Muscle layer of colon (tissue), 2 donors: ENCODE data around the gene LYSMD4.
"Not testable (repeated sequence)": the region's sequence is repeated elsewhere in the genome, so short reads cannot be mapped to it uniquely, and the experiment has no call there.

Source experiments
- H3K27ac ChIP-seq: one replicate; pipeline ENCODE4 v1.7.0; 2013; ENCODE audit warnings: low read depth, mild to moderate bottlenecking, low read length, moderate library complexity
- H3K27me3 ChIP-seq, 2 donors: one replicate each; pipeline ENCODE4 v1.7.0; 2013; ENCODE audit warnings: low read length in 2 of 2, mild to moderate bottlenecking in 2 of 2; ENCODE audit not compliant: insufficient read depth in 2 of 2, control insufficient read depth in 1 of 2
- H3K36me3 ChIP-seq: one replicate; pipeline ENCODE4 v1.7.0; 2013; ENCODE audit warnings: mild to moderate bottlenecking, low read length; ENCODE audit not compliant: insufficient read depth
- H3K4me1 ChIP-seq: one replicate; pipeline ENCODE4 v1.7.0; 2013; ENCODE audit warnings: mild to moderate bottlenecking, low read length; ENCODE audit not compliant: insufficient read depth
- H3K4me3 ChIP-seq, 2 donors: one replicate each; pipeline ENCODE4 v1.7.0; 2013; ENCODE audit warnings: low read length in 2 of 2, low read depth in 1 of 2, mild to moderate bottlenecking in 1 of 2, moderate library complexity in 1 of 2
- H3K9ac ChIP-seq: one replicate; pipeline ENCODE4 v1.7.0; 2013; ENCODE audit warnings: low read length
- H3K9me3 ChIP-seq: one replicate; pipeline ENCODE4 v1.7.0; 2013; ENCODE audit warnings: mild to moderate bottlenecking, low read length
- donor health status: abdominal sarcoma.
- donor health status: Adenocarcinoma of cecum.

Gene LYSMD4

DNA sequence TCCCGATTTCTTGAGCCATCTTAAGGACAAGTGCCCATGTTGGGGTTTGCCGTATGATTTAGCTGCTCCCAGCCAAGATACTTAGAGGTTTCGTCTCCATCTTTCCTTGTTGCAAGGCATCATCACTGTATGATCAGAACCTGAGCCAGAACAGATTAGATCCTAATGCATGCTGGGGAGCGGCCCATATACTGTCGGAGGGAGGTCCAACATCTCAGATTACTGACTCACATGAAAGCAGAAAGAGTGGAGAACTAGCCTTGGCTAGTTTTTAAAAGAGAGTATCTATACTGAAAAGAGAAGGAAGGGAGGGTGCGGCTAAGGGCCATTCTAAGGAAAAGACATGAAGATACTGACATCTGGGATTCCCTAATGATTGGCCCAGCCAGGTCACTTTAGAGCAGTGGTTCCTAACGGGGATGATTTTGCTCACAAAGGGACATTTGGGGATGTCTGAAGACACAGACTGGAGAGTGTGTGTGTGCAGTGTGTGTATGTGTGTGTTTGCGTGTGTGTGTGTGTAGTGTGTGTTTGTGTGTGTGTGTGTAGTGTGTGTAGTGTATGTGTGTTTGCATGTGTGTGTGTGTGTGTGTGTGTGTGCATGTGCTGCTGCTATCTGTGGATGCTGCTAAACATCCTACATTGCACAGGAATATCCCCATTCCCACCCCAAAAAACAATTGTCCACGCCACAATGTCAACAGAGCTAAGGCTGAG is 12.3 kb upstream of the LYSMD4 start:
- Histone ChIP-seq H3K9ac (no peak overlapping the region), H3K27ac (no peak overlapping the region), H3K4me1 (no peaks in the 10 kb centered on the region), H3K27me3 (no peaks in the 10 kb centered on the region), H3K9me3 (no peaks in the 10 kb centered on the region), H3K4me3 (no peak overlapping the region), H3K36me3 (no peaks in the 10 kb centered on the region)

DNA sequence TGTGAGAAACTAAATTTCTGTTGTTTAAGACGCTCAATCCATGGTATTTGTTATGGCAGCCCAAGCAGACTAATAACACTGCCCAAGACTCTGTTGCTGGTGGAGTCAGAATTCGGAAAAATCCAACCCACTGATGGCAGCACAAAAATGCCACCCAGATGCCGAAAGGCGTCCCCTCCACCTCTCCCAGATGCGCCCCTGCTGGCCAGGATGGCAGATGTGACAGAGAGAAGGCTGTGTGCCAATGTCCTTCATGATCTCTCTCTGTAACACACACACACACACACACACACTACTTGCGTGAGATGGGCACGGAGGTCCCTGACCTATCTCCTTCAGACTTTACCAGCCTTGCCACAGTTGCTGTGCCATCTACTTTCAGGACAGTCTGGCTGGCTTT is 10.9 kb upstream of the LYSMD4 start:
- no peaks in the 10 kb centered on the region for H3K36me3 ChIP-seq
- no peak overlapping the region for H3K27ac ChIP-seq
- no peak overlapping the region for H3K9ac ChIP-seq
- no peaks in the 10 kb centered on the region for H3K9me3 ChIP-seq
- H3K4me3 ChIP-seq = no peak overlapping the region
- H3K4me1 ChIP-seq = no peaks in the 10 kb centered on the region
- no peaks in the 10 kb centered on the region for H3K27me3 ChIP-seq

DNA sequence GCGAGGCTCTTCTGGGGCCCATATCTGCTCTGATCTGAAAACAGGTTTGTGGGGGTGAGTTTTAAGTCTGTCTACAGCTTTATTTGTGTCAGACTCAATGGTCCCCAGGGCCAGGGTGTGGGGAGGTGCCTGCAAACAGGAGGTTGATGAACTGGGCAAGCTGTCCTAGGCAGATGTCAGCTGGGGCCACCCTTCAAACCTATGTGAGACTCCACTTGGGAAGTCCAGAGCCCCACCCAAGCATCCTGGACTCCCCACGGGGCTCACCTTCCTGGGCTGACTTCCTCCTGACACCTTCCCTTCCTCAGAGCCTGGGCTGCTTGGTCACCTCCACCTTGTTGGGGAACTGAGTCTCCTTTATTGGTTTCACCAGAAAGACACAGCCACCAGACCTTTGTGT is 8.6 kb upstream of the LYSMD4 start:
- Histone ChIP-seq H3K4me3 (no peak overlapping the region), H3K9me3 (no peaks in the 10 kb centered on the region), H3K4me1 (no peaks in the 10 kb centered on the region), H3K36me3 (no peaks in the 10 kb centered on the region), H3K27me3 (no peaks in the 10 kb centered on the region), H3K27ac (no peak overlapping the region), H3K9ac (no peak overlapping the region)

DNA sequence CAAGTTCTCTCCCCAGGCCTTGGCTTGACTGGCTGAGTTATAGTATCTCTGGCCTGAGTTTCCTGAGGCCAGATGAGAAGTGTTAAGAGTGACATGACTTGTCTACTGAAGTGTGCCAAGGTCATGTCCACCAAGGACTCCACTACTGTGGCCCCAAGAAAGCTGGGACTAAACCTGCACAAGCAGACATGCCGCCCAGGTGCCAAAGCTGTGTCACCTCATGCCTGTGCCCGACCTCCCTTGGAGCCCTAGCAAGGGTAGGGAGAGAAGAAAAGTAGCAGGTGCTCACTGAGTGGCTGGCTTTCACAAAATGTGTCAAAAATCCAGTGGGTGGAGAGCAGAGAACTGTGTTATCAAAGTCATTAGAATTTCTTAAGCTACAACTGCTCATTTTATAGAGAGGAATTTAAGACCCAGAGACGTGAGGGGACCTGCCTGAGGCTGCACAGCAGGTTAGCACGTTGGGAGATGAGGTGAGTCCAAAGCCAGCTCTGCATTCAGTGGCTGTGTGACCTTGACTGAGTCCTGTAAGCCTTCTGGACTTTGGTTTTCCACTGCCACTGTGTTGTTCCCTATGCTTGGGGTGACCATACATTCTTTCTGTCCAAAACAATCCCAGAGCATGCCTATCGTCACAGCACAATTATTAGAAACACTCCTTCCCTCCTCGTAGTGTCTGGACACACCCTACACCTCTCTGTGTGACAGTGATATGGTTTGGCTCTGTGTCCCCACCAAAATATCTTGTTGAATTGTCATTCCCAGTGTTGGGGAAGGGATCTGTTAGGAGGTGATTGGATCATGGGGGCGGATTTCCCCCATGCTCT is 5.0 kb upstream of the LYSMD4 start:
- Histone ChIP-seq H3K9ac (no peak overlapping the region), H3K27ac (no peak overlapping the region), H3K4me1 (no peaks in the 10 kb centered on the region), H3K36me3 (no peaks in the 10 kb centered on the region), H3K4me3 (no peak overlapping the region), H3K27me3 (no peaks in the 10 kb centered on the region), H3K9me3 (no peaks in the 10 kb centered on the region)

DNA sequence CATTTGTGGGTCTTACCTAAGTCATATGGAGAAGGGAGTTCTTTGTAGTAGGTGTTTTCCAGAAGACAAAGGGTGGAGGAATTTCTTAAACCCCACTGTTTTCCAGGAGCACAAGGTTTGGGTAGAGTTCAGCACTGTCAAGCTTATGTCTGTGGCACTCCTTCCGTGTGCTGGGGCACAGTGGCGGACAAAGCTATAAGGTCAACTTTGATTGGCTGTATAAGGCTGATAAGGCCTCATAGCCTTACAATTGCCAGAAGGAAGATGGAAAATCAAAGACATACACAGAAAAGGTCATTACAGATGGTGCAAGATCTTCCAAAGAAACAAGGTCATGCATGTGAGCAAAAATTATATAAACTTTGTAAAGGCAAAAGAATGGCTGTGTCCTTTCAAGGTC is 3.5 kb upstream of the LYSMD4 start:
- H3K36me3 ChIP-seq = no peaks in the 10 kb centered on the region

DNA sequence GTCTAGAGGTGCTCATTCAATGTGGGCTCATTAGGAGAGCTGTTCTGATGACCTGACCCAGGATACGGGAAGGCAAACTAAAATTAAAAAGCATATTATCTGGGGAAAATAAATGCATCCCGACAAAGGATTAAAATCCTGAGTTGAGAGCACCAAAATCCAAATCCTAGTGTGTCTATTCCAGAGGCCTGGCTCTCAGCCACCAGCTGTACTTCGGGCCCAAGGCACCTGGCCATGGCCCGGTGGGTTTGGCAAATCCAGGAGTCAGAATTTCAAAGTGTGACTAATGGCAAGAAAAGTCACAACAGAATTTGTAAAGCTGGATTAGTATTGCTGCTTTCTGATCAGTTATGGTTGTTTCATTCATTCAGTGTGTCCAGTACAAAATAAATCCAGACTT is 2.6 kb upstream of the LYSMD4 start:
- Histone ChIP-seq H3K9me3 (no peaks in the 10 kb centered on the region), H3K27ac (no peak overlapping the region), H3K9ac (no peak overlapping the region), H3K36me3 (no peaks in the 10 kb centered on the region), H3K4me1 (no peaks in the 10 kb centered on the region), H3K4me3 (no peak overlapping the region), H3K27me3 (no peaks in the 10 kb centered on the region)

More for the DNA sequence above, 3.5 kb upstream of the LYSMD4 start:
- Histone ChIP-seq H3K27ac (no peak overlapping the region), H3K4me3 (no peak overlapping the region), H3K9me3 (no peaks in the 10 kb centered on the region), H3K9ac (no peak overlapping the region), H3K27me3 (no peaks in the 10 kb centered on the region), H3K4me1 (no peaks in the 10 kb centered on the region)

DNA sequence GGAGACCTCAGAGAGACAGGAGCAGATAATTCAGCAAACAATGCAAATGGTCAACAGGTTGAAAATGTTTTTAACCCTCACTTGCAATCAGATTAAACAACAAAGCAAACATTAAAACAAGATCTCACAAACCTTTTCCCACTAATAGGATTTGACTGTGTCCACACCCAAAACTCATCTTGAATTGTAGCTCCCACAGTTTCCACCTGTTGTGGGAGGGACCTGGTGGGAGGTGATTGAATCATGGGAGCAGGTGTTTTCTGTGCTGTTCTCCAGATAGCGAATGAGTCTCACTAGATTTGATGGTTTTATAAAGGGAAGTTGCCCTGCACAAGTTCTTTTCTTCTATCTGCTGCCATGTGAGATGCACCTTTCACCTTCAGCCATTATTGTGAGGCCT is 1.3 kb upstream of the LYSMD4 start:
- Histone ChIP-seq H3K27ac (no peak overlapping the region), H3K4me3 (no peak overlapping the region), H3K27me3 (no peaks in the 10 kb centered on the region), H3K9me3 (no peaks in the 10 kb centered on the region), H3K9ac (no peak overlapping the region), H3K4me1 (peaks cover 6% of the 10 kb centered on the region), H3K36me3 (no peaks in the 10 kb centered on the region)

DNA sequence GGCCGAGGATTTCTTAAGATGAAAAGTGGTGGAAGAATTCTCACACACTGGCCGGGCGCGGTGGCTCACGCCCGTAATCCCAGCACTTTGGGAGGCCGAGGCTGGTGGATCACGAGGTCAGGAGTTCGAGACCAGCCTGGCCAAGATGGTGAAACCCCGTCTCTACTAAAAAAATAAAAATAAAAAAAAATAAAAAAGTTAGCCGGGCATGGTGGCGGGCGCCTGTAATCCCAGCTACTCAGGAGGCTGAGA is 729 bp upstream of the LYSMD4 start:
- not testable (repeated sequence) for H3K36me3 ChIP-seq, H3K9me3 ChIP-seq, H3K9ac ChIP-seq, H3K27me3 ChIP-seq
- Histone ChIP-seq H3K4me1 (peaks cover 12% of the 10 kb centered on the region), H3K4me3 (peak overlapping the region; percentile 69 to 86), H3K27ac (peak overlapping the region; percentile 85)

DNA sequence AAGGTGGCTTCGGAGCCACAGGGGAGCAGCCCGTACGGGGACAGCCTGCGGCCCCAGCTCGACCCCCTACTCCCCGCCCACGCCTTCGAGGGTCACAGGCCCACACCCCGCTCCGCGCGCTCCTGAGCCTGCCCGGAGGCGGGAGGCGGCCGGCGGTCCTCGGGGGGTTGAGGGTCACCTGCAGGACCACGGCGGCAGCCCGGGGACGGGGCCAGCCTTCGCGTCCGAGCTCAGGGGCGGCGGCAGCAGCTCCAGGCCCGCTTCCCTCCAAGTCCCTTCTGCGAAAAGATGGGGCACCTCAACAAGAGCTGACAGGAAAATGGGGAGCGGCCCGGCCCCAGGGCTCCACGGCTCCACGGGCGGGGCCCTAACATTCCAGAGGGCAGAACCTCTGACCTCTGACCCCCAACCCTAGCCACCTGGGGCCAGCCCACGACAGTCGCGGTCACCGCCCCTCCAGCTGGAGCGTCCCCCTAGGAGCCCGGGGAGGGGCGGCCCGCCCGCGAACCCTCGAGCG is 428 bp downstream of the LYSMD4 start:
- Histone ChIP-seq H3K9me3 (no peaks in the 10 kb centered on the region), H3K4me1 (peaks cover 13% of the 10 kb centered on the region), H3K9ac (peak overlapping the region; percentile 41), H3K36me3 (peaks cover 8% of the 10 kb centered on the region), H3K27ac (peak overlapping the region; percentile 73), H3K4me3 (peak overlapping the region; percentile 65 to 86), H3K27me3 (no peaks in the 10 kb centered on the region)

DNA sequence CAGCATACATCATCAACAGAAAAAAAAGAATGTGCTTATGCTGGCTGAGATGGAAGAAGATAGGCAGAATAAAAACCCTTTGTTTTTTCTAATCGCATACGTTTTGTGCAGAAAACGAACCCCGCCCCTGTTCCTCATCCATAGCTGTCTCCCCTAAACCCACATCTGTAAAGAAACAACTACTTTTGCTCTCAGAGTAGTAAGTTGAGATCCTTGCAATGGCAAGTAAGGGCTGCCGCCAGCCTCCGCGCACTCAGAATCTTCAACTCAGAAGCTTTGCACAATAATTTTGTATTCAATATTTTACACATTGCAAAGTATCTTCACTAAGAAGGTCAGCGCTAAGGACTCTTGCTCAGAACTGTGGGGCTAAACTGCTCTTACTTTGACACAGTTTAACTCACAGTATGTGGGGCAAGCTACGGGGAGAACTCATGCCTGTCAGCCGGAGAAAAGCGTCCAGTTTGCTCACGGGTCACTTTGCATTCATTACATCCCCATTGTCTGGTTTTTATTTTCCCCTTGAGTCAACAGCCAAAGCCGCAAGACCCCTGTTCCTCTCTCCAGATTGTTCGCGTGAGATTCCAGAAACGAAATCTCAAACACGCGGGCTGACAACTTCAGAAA is 1.0 kb downstream of the LYSMD4 start:
- Histone ChIP-seq H3K36me3 (peaks cover 8% of the 10 kb centered on the region), H3K9ac (peak overlapping the region; percentile 41), H3K4me3 (peak overlapping the region; percentile 65 to 86), H3K4me1 (peaks cover 13% of the 10 kb centered on the region), H3K27me3 (no peaks in the 10 kb centered on the region), H3K27ac (peak overlapping the region; percentile 73), H3K9me3 (no peaks in the 10 kb centered on the region)

DNA sequence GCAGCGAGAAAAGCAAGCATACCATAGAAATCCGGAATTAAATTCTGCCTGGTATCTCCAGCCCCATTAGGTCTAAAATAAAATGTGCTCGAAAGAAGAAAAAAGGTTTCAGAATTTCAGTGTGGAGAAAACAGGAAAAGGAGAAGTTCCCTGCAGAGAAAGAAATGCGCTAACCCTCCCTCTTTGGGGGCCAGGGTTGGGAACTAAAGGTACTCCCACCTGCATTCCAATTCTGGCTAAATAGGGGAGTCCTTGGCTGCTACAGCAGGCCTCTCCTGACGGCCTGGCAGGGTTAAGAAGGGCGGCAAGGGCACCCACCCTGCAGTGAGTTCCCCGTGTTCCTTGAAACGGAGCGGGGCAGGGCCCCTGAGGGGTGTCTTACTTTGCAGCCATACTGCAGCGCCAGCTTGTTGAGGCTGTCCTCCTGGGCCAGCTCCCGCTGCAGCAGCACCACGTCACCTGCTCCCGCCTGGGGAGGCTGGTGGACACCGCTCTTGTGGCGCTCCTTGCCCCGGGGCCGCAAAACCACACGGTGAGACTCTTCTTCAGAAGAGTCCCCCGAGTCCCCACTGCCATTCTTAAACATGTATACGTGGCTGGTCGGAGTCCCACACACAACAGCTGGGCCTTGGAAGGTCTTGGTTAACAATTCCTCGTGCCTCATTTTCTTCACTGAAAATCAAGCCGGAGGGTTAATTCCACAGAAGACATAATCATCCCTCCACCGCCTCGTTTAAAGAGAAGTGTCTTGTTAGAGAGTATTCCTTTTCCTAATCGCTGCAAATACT is 1.7 kb downstream of the LYSMD4 start:
- Histone ChIP-seq H3K27me3 (no peaks in the 10 kb centered on the region), H3K4me1 (peaks cover 13% of the 10 kb centered on the region), H3K4me3 (peak overlapping the region in 1 of 2 donors; percentile 65), H3K27ac (no peak overlapping the region), H3K9ac (no peak overlapping the region), H3K9me3 (no peaks in the 10 kb centered on the region), H3K36me3 (peaks cover 8% of the 10 kb centered on the region)
